K562 treated with DMSO at 1 percent for 24 hours (cell line): ENCODE measurements around the gene DYNC1LI1. TPM values are rescaled to one million over a fixed set of nuclear protein-coding genes. Genes with fewer than 3 reads are reported as not detected.

Experiments used
- total RNA-seq: library from RNA; unstranded; fragments of 300-600 nt; gene quantifications from 2 replicates; pipeline ENCODE4 v1.2.3, GENCODE V29; 2022; ENCODE audit warnings: low read depth; ENCODE audit not compliant: insufficient read depth

Gene DYNC1LI1
- 45.8 and 46.9 TPM in 2 replicates for total RNA-seq

GRCh38 chr3:32570421-32571191 lies at the start of gene DYNC1LI1:
DYNC1LI1 (minus strand) TSS chr3:32570858; CDS start chr3:32570770, 88 bp downstream.

DNA sequence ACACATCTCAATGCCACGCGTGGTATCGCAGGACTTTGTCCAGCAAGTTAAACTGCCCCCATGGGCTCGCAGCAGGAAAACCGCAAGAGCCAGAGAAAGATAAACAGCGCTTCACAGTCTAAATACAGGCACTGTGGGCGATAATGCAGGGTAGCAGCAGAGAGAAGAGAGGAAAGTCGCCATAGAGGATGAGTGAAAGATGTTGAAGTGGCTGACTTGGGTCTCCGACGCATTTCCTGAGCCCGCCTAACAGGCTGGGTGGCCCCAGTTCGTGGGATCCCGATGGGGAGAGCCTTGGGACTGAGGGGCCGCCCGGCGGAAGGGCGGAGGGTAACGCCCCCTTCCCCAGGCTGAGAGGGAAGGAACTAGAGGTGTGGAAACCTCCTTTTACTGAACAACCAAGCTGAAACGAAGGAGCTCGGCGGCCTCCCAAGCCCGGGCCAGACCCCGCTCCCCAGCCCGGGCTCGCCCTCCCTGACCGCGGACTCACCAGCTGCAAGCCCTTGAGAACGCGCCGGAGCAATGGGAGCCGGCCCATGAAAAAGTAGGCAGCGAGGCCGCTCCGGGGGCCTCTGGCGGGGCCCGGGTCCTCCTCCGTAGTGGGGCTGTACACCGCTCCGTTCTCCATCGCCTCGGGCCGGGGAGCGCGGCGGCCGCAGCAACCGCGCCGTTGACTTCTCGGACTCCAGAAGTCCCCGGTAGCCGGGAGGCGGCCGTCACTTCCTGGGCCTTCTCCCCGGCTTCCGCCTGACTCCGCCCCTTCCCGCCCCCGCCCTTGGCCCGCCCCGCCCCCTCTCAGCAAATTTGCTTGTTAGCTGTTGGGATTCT lies 68.3 kb downstream of the DYNC1LI1 start, which contains the start of gene CMTM6:
TSS of gene CMTM6 (minus strand) at position 735 of the 828 bp plus-strand sequence. CDS start at position 628, 107 bp downstream.

Other genes with a start within 250 kb of the DYNC1LI1 start
- 4.1 and 4.5 TPM in 2 replicates for gene CMTM7, start 179.0 kb downstream of the DYNC1LI1 start, total RNA-seq
- 17.1 and 17.4 TPM in 2 replicates for gene CMTM6, start 68.0 kb downstream of the DYNC1LI1 start, total RNA-seq
- gene CNOT10, start 114.3 kb upstream of the DYNC1LI1 start, total RNA-seq: 58.0 and 75.7 TPM in 2 replicates
- not detected in 2 replicates for gene TRIM71, start 247.1 kb upstream of the DYNC1LI1 start, total RNA-seq